AG09319 (cell line): ENCODE data around the gene DOHH.

ENCODE experiments used
- DNase-seq: peaks from one replicate; pipeline ENCODE4 v3.0.0-alpha.2; 2010; ENCODE audit warnings: low read depth; ENCODE audit errors: extremely low read depth
- CTCF ChIP-seq: IDR thresholded peaks from 2 replicates; pipeline ENCODE4 v1.5.1; 2011; ENCODE audit warnings: low read depth, mild to moderate bottlenecking, inconsistent platforms, low read length, moderate library complexity

Gene DOHH

GRCh38 chr19:3516675-3517207 lies 16.3 kb upstream of the DOHH start:
- no peak for DNase-seq
- no peak for TF ChIP-seq CTCF

GRCh38 chr19:3515891-3516422 lies 15.5 kb upstream of the DOHH start:
- no peak for DNase-seq
- TF ChIP-seq CTCF, result no peak

GRCh38 chr19:3514930-3515329 lies 14.5 kb upstream of the DOHH start:
- no peak for TF ChIP-seq CTCF
- no peak for DNase-seq

- DNase-seq, result no peak
- no peak for TF ChIP-seq CTCF
Measured at GRCh38 chr19:3513229-3514140, 13.0 kb upstream of the DOHH start.

GRCh38 chr19:3512562-3513228 lies 12.2 kb upstream of the DOHH start:
- no peak for TF ChIP-seq CTCF

GRCh38 chr19:3511506-3512251 lies 11.2 kb upstream of the DOHH start:
- no peak for DNase-seq
- no peak for TF ChIP-seq CTCF

More at GRCh38 chr19:3512562-3513228, 12.2 kb upstream of the DOHH start:
- DNase-seq, result no peak
